ENCODE results near the gene NDUFS8.

The NDUFS8 gene

GRCh38 chr11:68036141-68036716 is 5.7 kb downstream of the NDUFS8 start:
- DNase-seq (ENCODE audit: low read depth in 2 of 2) = no peak

- no peak for DNase-seq (ENCODE audit: low read depth in 2 of 2)
Observed at GRCh38 chr11:68036717-68037239, 6.3 kb downstream of the NDUFS8 start.

DNA sequence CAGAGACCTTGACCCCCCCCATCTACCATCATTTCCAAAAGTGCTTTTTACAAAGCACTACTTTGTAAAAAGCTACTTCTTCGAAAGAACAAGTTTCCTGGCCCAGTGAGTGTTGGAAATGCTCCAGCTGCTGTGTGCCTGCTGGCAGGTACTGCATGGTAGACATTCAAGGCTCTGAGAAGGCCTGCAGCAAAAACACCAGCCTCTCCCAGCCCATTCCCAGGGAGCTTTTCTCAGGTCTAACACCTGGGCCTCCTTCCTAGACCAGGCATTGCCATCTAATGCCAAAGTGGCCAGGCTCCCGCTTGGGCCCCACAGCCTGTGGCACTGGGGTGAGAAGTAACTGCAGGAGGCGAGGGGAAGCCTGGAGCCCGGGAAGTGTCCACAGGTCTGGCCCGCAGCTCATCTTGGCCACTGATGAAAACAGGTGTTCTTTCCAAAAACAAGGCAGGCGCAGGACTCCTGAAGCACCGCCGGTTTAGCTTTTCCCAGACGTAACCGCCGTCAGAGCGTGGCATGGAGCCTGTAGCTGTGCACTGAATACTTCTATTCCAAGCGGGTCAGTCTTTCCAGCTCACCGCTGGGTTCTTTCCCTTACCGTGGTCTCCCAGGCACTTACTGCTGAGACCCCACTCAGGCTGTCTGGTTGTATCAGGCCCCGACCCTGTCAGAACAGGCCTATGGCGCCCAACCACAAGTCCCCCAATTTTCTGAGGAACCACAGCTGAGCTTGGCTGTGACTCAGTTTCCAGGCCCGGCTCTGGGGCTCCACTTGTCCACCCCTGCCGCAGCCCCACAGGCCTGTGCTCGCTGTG is 7.1 kb downstream of the NDUFS8 start:
- no peak for DNase-seq (ENCODE audit: low read depth in 2 of 2)

GRCh38 chr11:68038226-68038717 is 7.8 kb downstream of the NDUFS8 start:
- no peak for DNase-seq (ENCODE audit: low read depth in 2 of 2)

DNA sequence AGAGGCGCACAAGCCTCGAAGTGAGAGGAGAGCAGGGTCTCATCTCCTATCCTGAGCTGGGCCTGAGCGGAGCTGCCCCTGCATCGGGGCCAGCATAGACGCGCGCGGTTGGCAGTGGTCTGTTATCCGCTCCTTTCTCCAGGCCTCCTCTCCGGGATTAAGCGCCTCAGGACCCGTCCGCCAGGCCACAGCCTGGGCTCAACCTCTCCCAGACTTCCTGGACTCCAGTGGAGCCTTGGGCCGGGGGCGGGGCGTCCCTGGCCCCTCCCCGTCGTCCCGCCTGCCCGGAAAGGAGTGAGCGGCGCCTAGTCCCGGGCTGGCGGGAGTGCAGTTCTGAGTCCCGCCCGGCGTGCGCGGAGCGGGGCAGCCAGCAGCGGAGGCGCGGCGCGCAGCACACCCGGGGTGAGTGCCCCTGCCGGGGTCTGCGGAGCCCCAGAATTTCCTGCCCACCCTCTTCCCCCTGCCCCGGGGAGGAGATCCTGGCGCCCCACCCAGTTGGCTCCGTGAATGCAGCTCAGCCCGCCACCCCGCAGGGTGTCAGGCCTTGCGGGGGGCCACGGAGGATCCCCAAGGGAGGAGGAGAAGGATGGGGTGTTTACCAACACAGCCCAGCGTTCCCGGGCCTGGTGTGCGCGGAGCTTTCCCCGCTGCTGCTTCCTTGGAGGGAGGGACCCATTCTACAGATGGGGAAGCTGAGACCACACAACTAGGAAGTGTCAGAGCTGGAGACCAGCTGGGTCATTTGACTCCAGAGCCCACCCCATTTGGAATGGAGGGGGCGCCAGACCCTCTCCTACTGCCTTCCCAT is 8.4 kb downstream of the NDUFS8 start, which contains the start of gene TCIRG1:
Gene TCIRG1, plus strand, starts transcription at position 308 of the 808 bp plus-strand sequence. CDS start 2,247 bp downstream, outside the sequence.
- no peak for DNase-seq (ENCODE audit: low read depth in 2 of 2)

GRCh38 chr11:68039526-68040086 is 9.1 kb downstream of the NDUFS8 start:
- DNase-seq (ENCODE audit: low read depth in 2 of 2) = no peak

GRCh38 chr11:68040101-68040956 is 9.8 kb downstream of the NDUFS8 start:
- peak in 1 of 2 experiments; percentile 23 for DNase-seq (ENCODE audit: low read depth in 2 of 2)

- no peak for DNase-seq (ENCODE audit: low read depth in 2 of 2)
Observed at GRCh38 chr11:68040957-68041591, 10.6 kb downstream of the NDUFS8 start.

DNA sequence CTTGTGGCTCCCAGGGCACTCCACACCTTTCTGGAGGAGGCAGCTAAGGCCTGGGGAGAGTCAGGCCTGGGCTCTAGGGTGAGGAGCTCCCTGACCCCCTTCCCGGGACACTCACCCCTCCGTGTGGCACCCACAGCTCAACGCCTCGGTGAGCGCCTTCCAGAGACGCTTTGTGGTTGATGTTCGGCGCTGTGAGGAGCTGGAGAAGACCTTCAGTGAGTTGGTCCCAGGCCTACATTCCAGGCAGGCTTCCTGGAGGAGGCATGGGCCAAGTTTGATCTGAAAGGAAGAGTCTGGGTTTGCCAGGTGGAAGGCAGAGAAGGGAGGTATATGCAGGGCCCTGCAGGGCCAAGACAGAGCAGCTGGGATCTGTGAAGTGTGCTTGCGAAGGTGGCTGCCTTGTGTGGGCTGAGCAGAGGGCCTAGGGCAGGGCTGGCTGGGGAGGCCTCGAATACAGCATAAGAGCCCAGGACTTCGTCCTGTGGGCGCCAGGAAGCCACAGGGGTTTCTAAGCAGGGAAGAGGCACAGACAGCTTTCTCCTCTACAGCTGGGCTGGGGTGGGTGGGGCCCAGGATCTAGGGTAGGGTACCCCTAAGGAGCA is 11.2 kb downstream of the NDUFS8 start:
- no peak for DNase-seq (ENCODE audit: low read depth in 2 of 2)

GRCh38 chr11:68042219-68043028 is 11.9 kb downstream of the NDUFS8 start:
- DNase-seq (ENCODE audit: low read depth in 2 of 2) = no peak

GRCh38 chr11:68043029-68043348 is 12.5 kb downstream of the NDUFS8 start:
- DNase-seq (ENCODE audit: low read depth in 2 of 2) = no peak

DNA sequence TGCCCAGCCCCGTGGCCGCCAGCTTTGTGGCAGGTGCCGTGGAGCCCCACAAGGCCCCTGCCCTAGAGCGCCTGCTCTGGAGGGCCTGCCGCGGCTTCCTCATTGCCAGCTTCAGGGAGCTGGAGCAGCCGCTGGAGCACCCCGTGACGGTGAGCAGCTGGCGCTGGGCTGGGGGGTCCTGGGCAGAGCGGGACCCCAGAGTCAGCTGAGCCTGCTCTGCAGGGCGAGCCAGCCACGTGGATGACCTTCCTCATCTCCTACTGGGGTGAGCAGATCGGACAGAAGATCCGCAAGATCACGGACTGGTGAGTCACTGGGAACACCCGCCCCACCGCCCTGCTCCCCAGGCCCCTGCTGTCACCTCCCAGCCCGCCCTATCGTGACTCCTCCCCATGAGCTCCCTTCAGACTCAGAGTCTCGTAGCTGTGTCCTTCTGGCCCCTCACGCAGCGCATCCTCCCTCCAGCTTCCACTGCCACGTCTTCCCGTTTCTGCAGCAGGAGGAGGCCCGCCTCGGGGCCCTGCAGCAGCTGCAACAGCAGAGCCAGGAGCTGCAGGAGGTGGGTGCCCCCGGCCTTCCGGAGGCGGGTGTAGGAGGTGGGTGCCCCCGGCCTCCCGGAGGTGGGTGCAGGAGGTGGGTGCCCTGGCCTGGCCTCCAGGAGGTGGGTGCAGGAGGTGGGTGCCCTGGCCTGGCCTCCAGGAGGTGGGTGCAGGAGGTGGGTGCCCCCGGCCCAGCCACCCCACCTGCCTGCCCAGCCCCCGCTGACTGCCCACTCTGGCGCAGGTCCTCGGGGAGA is 13.1 kb downstream of the NDUFS8 start:
- peak in 1 of 2 experiments; percentile 10 for DNase-seq (ENCODE audit: low read depth in 2 of 2)

DNA sequence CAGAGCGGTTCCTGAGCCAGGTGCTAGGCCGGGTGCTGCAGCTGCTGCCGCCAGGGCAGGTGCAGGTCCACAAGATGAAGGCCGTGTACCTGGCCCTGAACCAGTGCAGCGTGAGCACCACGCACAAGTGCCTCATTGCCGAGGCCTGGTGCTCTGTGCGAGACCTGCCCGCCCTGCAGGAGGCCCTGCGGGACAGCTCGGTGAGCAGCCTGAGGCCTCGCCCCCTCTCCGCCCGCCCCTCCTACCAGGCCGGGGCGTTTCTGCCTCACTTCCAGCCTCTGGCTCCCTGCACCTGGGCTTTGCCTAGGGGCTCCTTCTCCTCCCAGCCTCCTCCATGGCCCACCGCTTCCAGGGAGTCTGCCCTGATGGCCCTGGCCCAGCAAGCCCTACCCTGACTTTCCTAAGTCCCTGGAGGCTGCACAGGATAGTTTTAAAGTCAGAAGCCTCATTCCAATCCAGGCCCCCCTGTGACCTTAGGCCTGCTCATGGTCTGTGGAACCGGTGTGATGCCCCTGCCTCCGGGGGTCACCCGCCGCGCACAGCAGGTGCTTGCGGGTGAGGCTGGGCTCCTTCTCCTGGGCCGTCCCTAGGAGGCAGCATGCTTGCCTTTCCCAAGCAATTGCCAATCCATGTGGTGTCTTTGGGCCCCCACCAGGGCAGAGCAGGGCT is 13.8 kb downstream of the NDUFS8 start:
- no peak for DNase-seq (ENCODE audit: low read depth in 2 of 2)

- no peak for DNase-seq (ENCODE audit: low read depth in 2 of 2)
Observed at GRCh38 chr11:68044898-68045351, 14.4 kb downstream of the NDUFS8 start.

DNA sequence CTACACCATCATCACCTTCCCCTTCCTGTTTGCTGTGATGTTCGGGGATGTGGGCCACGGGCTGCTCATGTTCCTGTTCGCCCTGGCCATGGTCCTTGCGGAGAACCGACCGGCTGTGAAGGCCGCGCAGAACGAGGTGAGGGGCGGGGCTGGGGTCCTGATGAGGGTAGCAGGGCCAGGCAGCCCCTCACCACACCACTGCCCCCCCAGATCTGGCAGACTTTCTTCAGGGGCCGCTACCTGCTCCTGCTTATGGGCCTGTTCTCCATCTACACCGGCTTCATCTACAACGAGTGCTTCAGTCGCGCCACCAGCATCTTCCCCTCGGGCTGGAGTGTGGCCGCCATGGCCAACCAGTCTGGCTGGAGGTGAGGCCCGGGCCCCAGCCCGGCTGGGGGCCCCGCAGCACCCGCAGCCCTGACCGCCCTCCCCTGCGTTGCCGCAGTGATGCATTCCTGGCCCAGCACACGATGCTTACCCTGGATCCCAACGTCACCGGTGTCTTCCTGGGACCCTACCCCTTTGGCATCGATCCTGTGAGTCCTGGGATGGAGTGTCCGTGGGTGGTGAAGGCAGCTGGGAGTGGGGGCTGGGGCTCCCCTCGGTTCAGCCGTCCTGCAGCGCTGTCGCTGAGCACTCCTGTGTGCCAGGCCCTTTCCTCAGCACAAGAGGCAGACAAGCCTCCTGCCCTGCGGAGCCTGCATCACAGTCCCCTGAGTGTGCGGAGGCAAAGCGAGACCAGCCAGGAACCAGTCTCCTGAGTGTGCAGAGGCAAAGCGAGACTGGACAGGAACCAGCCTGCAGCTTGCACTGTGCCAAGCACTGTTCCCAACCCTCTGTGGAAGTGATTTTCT is 17.2 kb downstream of the NDUFS8 start:
- no peak for DNase-seq (ENCODE audit: low read depth in 2 of 2)

DNA sequence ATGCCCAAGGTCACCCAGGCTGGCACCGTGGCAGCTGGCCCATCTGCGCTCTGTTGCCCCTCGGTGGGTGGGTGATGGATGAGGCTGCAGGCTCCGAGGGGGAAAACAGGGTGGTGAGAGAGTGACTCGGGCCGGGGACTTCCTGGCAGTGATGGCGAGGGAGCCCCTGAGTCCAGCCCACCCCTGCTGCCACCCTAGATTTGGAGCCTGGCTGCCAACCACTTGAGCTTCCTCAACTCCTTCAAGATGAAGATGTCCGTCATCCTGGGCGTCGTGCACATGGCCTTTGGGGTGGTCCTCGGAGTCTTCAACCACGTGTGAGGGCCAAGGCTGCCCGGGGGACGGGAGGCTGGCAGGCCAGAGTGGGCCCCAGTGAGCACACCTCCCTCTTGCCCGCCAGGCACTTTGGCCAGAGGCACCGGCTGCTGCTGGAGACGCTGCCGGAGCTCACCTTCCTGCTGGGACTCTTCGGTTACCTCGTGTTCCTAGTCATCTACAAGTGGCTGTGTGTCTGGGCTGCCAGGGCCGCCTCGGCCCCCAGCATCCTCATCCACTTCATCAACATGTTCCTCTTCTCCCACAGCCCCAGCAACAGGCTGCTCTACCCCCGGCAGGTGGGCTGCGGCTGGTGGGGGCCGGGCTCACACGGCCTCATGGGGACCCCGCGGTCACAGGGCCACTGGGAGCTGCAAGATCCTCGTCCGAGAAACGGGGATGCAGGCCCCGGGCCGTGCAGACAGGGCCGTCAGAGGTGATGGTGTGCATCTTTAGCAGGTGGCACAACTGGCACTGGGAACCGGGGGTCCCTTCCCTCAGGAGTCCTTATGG is 18.4 kb downstream of the NDUFS8 start:
- no peak for DNase-seq (ENCODE audit: low read depth in 2 of 2)
